Endothelial cell of umbilical vein (primary cell): ENCODE results near the gene MED26.

Experiments
- EZH2 ChIP-seq: IDR thresholded peaks from 2 replicates; pipeline ENCODE4 v1.6.1; 2012; ENCODE audit warnings: borderline replicate concordance, low read depth, mild to moderate bottlenecking, moderate library complexity, low read length, inconsistent platforms; ENCODE audit not compliant: severe bottlenecking
- GATA2 ChIP-seq: IDR thresholded peaks from 2 replicates; pipeline ENCODE4 v1.7.0; 2011; ENCODE audit warnings: low read depth, mild to moderate bottlenecking, moderate library complexity, mixed read lengths, low read length; ENCODE audit not compliant: insufficient read length, insufficient read depth
- POLR2A ChIP-seq: IDR thresholded peaks from 2 replicates; pipeline ENCODE4 v1.6.1; 2012; ENCODE audit warnings: low read depth, mild to moderate bottlenecking, control low read depth, low read length
- POLR2AphosphoS5 ChIP-seq: IDR thresholded peaks from 2 replicates; pipeline ENCODE4 v1.6.1; 2012; ENCODE audit warnings: low read depth, mild to moderate bottlenecking, control low read depth, low read length, moderate library complexity; ENCODE audit not compliant: insufficient read depth
- TF ChIP-seq, protein P1 (sequence below), 2 donors: IDR thresholded peaks; 1 replicate in 1 of 2; 2 replicates in 1 of 2; pipeline ENCODE4 v1.5.1; 2011; ENCODE audit warnings: low read length in 2 of 2, mild to moderate bottlenecking in 2 of 2, moderate library complexity in 2 of 2, control low read depth in 1 of 2, inconsistent platforms in 1 of 2, low read depth in 1 of 2; ENCODE audit not compliant: insufficient read depth in 1 of 2; ENCODE audit errors: extremely low read depth in 1 of 2
- TF ChIP-seq, protein P2 (sequence below): IDR thresholded peaks from 2 replicates; pipeline ENCODE4 v1.6.1; 2011; ENCODE audit not compliant: insufficient read depth, insufficient read length

GRCh38 chr19:16655727-16656126, 27.7 kb upstream of the MED26 start:
- TF ChIP-seq, protein P1, sequence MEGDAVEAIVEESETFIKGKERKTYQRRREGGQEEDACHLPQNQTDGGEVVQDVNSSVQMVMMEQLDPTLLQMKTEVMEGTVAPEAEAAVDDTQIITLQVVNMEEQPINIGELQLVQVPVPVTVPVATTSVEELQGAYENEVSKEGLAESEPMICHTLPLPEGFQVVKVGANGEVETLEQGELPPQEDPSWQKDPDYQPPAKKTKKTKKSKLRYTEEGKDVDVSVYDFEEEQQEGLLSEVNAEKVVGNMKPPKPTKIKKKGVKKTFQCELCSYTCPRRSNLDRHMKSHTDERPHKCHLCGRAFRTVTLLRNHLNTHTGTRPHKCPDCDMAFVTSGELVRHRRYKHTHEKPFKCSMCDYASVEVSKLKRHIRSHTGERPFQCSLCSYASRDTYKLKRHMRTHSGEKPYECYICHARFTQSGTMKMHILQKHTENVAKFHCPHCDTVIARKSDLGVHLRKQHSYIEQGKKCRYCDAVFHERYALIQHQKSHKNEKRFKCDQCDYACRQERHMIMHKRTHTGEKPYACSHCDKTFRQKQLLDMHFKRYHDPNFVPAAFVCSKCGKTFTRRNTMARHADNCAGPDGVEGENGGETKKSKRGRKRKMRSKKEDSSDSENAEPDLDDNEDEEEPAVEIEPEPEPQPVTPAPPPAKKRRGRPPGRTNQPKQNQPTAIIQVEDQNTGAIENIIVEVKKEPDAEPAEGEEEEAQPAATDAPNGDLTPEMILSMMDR (IDR thresholded peaks at IDR 0.05; ENCODE audit: extremely low read depth in 1 of 2, insufficient read depth in 1 of 2, low read depth in 1 of 2, low read length in 2 of 2) = no peak
- TF ChIP-seq, protein P2, sequence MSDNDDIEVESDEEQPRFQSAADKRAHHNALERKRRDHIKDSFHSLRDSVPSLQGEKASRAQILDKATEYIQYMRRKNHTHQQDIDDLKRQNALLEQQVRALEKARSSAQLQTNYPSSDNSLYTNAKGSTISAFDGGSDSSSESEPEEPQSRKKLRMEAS = no peak
- no peak for TF ChIP-seq POLR2A
- no peak for TF ChIP-seq EZH2
- TF ChIP-seq GATA2 = no peak
- no peak for TF ChIP-seq POLR2AphosphoS5
